Smooth muscle cell (in vitro differentiated cells): ENCODE data around the gene NUMB. TPM values are rescaled to one million over a fixed set of nuclear protein-coding genes. Genes with fewer than 3 reads are reported as not detected.

Experiments
- DNase-seq: peaks from one replicate; lab custom pipeline; 2025; ENCODE audit not compliant: unreplicated experiment; lab: John Stamatoyannopoulos, UW
- H2AFZ ChIP-seq: fragments of 200-600 bp; sonication (generic); 2 replicates; pipeline ENCODE4 v1.6.0; 2016; ENCODE audit warnings: antibody characterized with exemption, low read depth, mild to moderate bottlenecking
- H3F3A ChIP-seq: fragments of 200-600 bp; sonication (generic); 2 replicates; pipeline ENCODE4 v1.6.0; 2017; ENCODE audit warnings: antibody characterized with exemption, low read depth
- H3K27ac ChIP-seq: fragments of 200-600 bp; sonication (generic); 2 replicates; pipeline ENCODE4 v1.5.1; 2016; ENCODE audit warnings: low read depth, mild to moderate bottlenecking
- H3K27me3 ChIP-seq: fragments of 200-600 bp; sonication (generic); 2 replicates; pipeline ENCODE4 v1.6.1; 2016; ENCODE audit warnings: low read depth, mild to moderate bottlenecking
- H3K36me3 ChIP-seq: fragments of 200-600 bp; sonication (generic); 2 replicates; pipeline ENCODE4 v1.5.1; 2016; ENCODE audit warnings: low read depth
- H3K4me1 ChIP-seq: fragments of 200-600 bp; sonication (generic); 2 replicates; pipeline ENCODE4 v1.5.1; 2016; ENCODE audit warnings: low read depth
- H3K4me2 ChIP-seq: fragments of 200-600 bp; sonication (generic); 2 replicates; pipeline ENCODE4 v1.6.0; 2016; ENCODE audit warnings: mild to moderate bottlenecking
- H3K4me3 ChIP-seq: fragments of 200-600 bp; sonication (generic); 2 replicates; pipeline ENCODE4 v1.5.1; 2016; ENCODE audit warnings: mild to moderate bottlenecking
- H3K79me2 ChIP-seq: fragments of 200-600 bp; sonication (generic); 2 replicates; pipeline ENCODE4 v1.6.0; 2016; ENCODE audit warnings: low read depth, mild to moderate bottlenecking
- H3K9ac ChIP-seq: fragments of 200-600 bp; sonication (generic); 2 replicates; pipeline ENCODE4 v1.6.0; 2016; ENCODE audit warnings: low read depth
- H3K9me3 ChIP-seq: fragments of 200-600 bp; sonication (generic); replicated peaks from 2 replicates; pipeline ENCODE4 v1.5.1; 2016; ENCODE audit warnings: low read depth
- H4K20me1 ChIP-seq: fragments of 200-600 bp; sonication (generic); 2 replicates; pipeline ENCODE4 v1.6.0; 2016; ENCODE audit warnings: low read depth
- WGBS: methylation state at CpG from one replicate; pipeline ENCODE4 v1.1.7; 2016; ENCODE audit warnings: low lambda C conversion rate; 5-methylcytosine and 5-hydroxymethylcytosine counted together
- polyA plus RNA-seq: library from polyadenylated mRNA; unstranded; fragments of >200 nt; fragmentation: Nextera tagmentation; extraction: Ambion mirVana; gene quantifications from 2 replicates; pipeline ENCODE4 v1.2.1, GENCODE V29; 2016
- total RNA-seq: library from RNA; depleted of rRNA; stranded (reverse); fragments of >200 nt; gene quantifications from 2 replicates; pipeline ENCODE4 v1.2.3, GENCODE V29; 2014
- TF ChIP-seq, protein P1 (sequence below): fragments of 200-600 bp; sonication (generic); IDR thresholded peaks from 2 replicates; pipeline ENCODE4 v1.5.1; 2017; ENCODE audit warnings: borderline replicate concordance, mild to moderate bottlenecking, antibody characterized with exemption; ENCODE audit not compliant: insufficient read depth, poor library complexity, severe bottlenecking

NUMB gene
- total and polyA plus RNA-seq, 2 experiments from 2014 or later, result 34.5 to 57.4 TPM

DNA sequence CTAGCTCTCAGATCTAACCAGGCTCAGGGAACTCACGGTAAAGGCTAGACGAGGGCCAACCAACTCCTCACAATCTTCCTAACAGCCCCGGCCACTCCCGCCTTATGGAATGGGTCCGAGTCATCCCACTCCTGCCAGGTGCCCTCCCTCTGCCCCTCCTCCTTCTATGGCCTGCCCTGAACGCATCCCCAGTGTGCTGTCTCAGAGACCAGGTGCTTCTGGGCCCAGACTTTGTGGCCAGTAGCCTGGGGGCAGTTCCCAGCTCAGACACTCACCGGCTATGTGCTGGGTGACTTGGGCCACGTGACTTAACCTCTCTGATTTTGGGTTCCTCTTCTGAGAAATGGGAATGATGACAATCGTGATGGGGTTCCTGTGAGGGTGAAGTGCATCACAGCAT lies 198.5 kb downstream of the NUMB start:
- no peaks in the 10 kb centered on the region for H4K20me1 ChIP-seq
- no peaks in the 10 kb centered on the region for H3K4me1 ChIP-seq
- WGBS, result 79% methylated on average over 9 of the region's 9 CpGs
- no peak overlapping the region for H3K27ac ChIP-seq
- H3K9ac ChIP-seq, result no peak overlapping the region
- DNase-seq, result no peak
- H3K79me2 ChIP-seq, result no peaks in the 10 kb centered on the region
- no peaks in the 10 kb centered on the region for H3K36me3 ChIP-seq
- H3K9me3 ChIP-seq, result no peaks in the 10 kb centered on the region
- no peaks in the 10 kb centered on the region for H3K27me3 ChIP-seq
- no peak overlapping the region for H3K4me3 ChIP-seq
- no peaks in the 10 kb centered on the region for H3F3A ChIP-seq
- H3K4me2 ChIP-seq, result no peak overlapping the region
- no peak overlapping the region for H2AFZ ChIP-seq
- TF ChIP-seq, protein P1, sequence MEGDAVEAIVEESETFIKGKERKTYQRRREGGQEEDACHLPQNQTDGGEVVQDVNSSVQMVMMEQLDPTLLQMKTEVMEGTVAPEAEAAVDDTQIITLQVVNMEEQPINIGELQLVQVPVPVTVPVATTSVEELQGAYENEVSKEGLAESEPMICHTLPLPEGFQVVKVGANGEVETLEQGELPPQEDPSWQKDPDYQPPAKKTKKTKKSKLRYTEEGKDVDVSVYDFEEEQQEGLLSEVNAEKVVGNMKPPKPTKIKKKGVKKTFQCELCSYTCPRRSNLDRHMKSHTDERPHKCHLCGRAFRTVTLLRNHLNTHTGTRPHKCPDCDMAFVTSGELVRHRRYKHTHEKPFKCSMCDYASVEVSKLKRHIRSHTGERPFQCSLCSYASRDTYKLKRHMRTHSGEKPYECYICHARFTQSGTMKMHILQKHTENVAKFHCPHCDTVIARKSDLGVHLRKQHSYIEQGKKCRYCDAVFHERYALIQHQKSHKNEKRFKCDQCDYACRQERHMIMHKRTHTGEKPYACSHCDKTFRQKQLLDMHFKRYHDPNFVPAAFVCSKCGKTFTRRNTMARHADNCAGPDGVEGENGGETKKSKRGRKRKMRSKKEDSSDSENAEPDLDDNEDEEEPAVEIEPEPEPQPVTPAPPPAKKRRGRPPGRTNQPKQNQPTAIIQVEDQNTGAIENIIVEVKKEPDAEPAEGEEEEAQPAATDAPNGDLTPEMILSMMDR, result no peak

DNA sequence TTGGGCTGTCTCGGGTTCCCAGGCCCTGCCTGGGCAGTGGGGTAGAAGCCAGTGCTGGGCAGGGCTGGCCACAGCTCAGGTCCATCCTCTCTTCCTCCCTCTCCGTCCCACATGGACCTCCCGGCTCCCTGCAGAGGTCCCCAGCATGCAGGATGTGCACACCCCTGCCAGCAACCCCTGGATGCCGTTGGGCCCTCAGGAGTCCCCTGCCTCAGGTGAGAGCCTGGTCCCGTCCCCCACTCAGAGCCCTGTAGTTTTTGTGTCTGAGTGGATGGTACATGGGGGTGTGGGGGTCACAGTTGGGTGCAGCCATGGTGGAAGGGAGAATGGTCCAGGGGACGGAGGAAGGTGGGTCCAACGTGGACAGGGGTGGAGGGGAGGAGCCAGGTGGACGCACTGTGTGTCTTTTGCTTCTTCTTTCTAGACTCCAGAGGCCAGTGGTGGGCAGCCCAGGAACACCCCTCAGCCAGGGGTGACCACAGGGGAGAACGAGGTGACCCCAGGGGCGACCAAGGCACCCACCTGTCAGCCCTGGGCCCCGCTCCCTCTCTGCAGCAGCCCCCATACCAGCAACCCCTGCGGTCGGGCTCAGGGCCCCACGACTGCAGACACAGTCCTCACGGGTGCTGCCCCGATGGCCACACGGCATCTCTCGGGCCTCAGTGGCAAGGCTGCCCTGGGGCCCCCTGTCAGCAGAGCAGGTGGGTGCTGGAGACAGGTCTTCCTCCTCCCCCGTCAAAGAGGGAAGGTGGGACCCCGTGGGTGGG lies 199.3 kb downstream of the NUMB start:
- TF ChIP-seq, protein P1, result no peak
- H3K27me3 ChIP-seq, result no peaks in the 10 kb centered on the region

DNA sequence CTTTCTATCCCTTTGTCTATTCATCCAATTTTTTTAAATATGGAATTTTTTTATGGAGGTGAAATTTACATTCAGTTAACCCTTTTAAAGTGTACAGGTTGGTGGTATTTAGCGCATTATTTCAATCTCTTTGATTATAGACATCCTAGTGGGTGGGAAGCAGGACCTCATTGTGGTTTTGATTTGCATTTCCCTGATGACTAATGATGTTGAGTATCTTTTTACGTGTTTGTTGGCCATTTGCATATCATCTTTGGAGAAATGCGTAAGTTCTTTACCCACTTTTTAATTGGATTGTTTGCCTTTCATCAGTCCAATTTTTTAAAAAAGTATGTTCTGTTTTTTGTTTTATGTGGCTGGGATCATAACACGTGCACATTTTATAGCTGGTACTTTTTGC lies 200.3 kb downstream of the NUMB start:
- TF ChIP-seq, protein P1, result no peak
- H3K79me2 ChIP-seq, result no peaks in the 10 kb centered on the region
- H3K4me3 ChIP-seq, result no peak overlapping the region
- no peak overlapping the region for H2AFZ ChIP-seq
- no peaks in the 10 kb centered on the region for H3K36me3 ChIP-seq
- H4K20me1 ChIP-seq, result no peaks in the 10 kb centered on the region
- no peaks in the 10 kb centered on the region for H3F3A ChIP-seq
- 88% methylated on average over 4 of the region's 4 CpGs for WGBS
- H3K4me1 ChIP-seq, result no peaks in the 10 kb centered on the region
- H3K9me3 ChIP-seq, result no peaks in the 10 kb centered on the region
- H3K9ac ChIP-seq, result no peak overlapping the region
- DNase-seq, result no peak
- no peaks in the 10 kb centered on the region for H3K27me3 ChIP-seq
- no peak overlapping the region for H3K4me2 ChIP-seq
- no peak overlapping the region for H3K27ac ChIP-seq

More for the DNA sequence above, 199.3 kb downstream of the NUMB start:
- H3K9me3 ChIP-seq, result no peaks in the 10 kb centered on the region
- WGBS, result 96% methylated on average over 20 of the region's 20 CpGs
- H3K36me3 ChIP-seq, result no peaks in the 10 kb centered on the region
- no peaks in the 10 kb centered on the region for H4K20me1 ChIP-seq
- H3K4me1 ChIP-seq, result no peaks in the 10 kb centered on the region
- no peak for DNase-seq
- H2AFZ ChIP-seq, result no peak overlapping the region
- H3F3A ChIP-seq, result no peaks in the 10 kb centered on the region
- H3K27ac ChIP-seq, result no peak overlapping the region
- H3K4me3 ChIP-seq, result no peak overlapping the region
- no peaks in the 10 kb centered on the region for H3K79me2 ChIP-seq
- H3K4me2 ChIP-seq, result no peak overlapping the region
- H3K9ac ChIP-seq, result no peak overlapping the region

DNA sequence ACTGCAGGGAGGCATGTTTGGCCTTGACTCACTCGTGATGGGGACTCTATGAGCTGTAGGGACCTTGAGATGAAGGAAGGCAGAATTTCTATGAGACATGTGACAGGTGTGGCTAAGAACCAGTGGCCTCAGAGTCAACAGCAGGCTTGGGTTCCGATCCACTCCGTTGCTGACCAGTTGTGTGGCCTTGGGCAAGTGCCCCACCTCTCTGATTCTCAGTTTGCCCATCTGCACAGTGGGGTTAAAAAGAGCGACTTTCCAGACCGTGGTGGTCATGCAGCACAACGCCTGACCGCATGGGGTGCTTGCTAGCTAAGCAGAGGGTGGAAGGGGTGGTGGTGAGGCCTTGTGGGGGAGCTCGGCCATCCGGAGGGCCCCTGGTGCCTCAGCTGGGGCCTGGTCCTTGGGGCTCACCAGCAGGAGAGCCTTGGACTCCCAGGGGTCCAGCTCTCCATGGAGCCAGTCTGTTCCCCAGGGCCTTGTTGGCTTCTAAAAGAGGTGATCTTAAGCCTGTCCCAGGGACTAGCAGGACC lies 202.6 kb downstream of the NUMB start:
- Histone ChIP-seq H3K9me3 (no peaks in the 10 kb centered on the region), H4K20me1 (no peaks in the 10 kb centered on the region), H3K4me1 (no peaks in the 10 kb centered on the region), H3K4me2 (no peak overlapping the region), H2AFZ (no peak overlapping the region), H3F3A (no peaks in the 10 kb centered on the region), H3K79me2 (no peaks in the 10 kb centered on the region), H3K36me3 (no peaks in the 10 kb centered on the region), H3K27ac (no peak overlapping the region), H3K27me3 (no peaks in the 10 kb centered on the region), H3K9ac (no peak overlapping the region), H3K4me3 (no peak overlapping the region)
- 95% methylated on average over 9 of the region's 9 CpGs for WGBS
- no peak for DNase-seq
- TF ChIP-seq, protein P1, result no peak
